ENCODE data around the gene GDPD4.

DNA sequence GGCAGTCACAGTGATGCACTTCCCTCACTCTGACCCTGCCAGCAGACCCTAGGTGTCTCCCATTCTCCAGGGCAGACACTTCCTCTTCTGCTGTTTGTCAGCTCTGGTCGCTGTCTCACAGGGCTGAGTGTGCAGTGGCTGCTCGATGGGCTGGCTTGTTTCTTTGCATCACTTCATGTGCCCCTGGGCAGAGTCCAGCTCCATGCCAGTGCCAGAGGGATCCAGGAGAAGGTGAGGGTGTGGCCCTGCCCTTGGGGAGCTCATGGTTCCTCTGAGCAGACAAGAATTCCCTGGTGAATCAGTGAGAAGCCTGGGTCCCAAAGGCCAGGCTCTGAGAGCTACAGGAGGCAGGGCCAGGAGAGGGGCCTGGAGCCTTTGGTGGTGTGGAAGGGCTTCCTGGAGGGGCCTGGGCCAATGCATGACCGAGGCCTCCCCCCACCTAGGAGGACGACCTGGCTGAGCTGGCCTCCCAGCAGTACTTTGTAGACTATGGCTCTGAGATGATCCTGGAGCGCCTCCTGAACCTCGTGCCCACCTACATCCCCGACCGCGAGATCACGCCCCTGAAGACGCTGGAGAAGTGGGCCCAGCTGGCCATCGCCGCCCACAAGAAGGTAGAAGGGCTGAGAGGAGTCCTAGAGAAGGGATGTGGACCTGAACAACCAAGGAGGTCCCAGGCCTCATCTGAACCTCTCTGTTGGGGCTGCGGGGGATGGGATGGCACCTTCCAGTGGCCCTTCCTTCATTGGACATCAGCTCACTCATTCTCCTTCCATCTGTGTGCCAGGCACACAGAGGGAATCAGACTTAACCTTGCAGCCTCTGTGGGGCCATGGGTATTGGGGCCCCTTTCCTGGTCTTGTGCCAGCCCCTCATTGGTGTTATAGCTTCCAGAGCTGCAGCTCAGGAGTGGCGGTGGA is 107.3 kb downstream of the GDPD4 start:
- TF ChIP-seq, protein P1, sequence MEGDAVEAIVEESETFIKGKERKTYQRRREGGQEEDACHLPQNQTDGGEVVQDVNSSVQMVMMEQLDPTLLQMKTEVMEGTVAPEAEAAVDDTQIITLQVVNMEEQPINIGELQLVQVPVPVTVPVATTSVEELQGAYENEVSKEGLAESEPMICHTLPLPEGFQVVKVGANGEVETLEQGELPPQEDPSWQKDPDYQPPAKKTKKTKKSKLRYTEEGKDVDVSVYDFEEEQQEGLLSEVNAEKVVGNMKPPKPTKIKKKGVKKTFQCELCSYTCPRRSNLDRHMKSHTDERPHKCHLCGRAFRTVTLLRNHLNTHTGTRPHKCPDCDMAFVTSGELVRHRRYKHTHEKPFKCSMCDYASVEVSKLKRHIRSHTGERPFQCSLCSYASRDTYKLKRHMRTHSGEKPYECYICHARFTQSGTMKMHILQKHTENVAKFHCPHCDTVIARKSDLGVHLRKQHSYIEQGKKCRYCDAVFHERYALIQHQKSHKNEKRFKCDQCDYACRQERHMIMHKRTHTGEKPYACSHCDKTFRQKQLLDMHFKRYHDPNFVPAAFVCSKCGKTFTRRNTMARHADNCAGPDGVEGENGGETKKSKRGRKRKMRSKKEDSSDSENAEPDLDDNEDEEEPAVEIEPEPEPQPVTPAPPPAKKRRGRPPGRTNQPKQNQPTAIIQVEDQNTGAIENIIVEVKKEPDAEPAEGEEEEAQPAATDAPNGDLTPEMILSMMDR (IDR thresholded peaks at IDR 0.05 in 8 of 11, conservative IDR thresholded peaks at IDR 0.05 in 3 of 11): no peak
- TF ChIP-seq POLR2AphosphoS5 (IDR thresholded peaks at IDR 0.05): no peak

Measured in spleen (tissue), 7 donors.